ACC112 (cell line): ENCODE results near the gene SFI1.

Experiments used
- H2AFZ ChIP-seq: fragments of 200-600 bp; sonication (generic); one replicate; pipeline ENCODE4 v1.6.0; 2017; ENCODE audit warnings: antibody characterized with exemption, low read length; ENCODE audit not compliant: unreplicated experiment
- H3K27ac ChIP-seq: fragments of 200-600 bp; sonication (generic); 2 replicates; pipeline ENCODE4 v1.5.1; 2014; ENCODE audit warnings: low read depth, mild to moderate bottlenecking, antibody characterized with exemption, low read length, moderate library complexity
- H3K27me3 ChIP-seq: fragments of 200-600 bp; sonication (generic); 2 replicates; pipeline ENCODE4 v1.6.1; 2014; ENCODE audit warnings: mild to moderate bottlenecking, antibody characterized with exemption, low read length, moderate library complexity, mixed read lengths; ENCODE audit not compliant: insufficient read depth
- H3K36me3 ChIP-seq: fragments of 200-600 bp; sonication (generic); 2 replicates; pipeline ENCODE4 v1.6.1; 2016; ENCODE audit warnings: mild to moderate bottlenecking, antibody characterized with exemption, low read length, moderate library complexity, mixed read lengths; ENCODE audit not compliant: insufficient read depth
- H3K4me1 ChIP-seq: fragments of 200-600 bp; sonication (generic); one replicate; pipeline ENCODE4 v1.6.1; 2016; ENCODE audit warnings: low read length, mixed read lengths; ENCODE audit not compliant: insufficient read depth, unreplicated experiment, control insufficient read depth
- H3K4me3 ChIP-seq: fragments of 200-600 bp; sonication (generic); 2 replicates; pipeline ENCODE4 v1.5.1; 2014; ENCODE audit warnings: mild to moderate bottlenecking, low read depth, low read length
- H3K79me2 ChIP-seq: fragments of 200-600 bp; sonication (generic); one replicate; pipeline ENCODE4 v1.6.0; 2016; ENCODE audit warnings: low read length; ENCODE audit not compliant: control insufficient read depth, unreplicated experiment, insufficient read depth

The SFI1 gene

GRCh38 chr22:31605851-31606585 is 109.7 kb downstream of the SFI1 start:
- no peaks in the 10 kb centered on the region for H3K27me3 ChIP-seq
- H3K36me3 ChIP-seq = no peaks in the 10 kb centered on the region
- no peak overlapping the region for H3K27ac ChIP-seq
- H3K4me3 ChIP-seq = no peak overlapping the region
- H3K4me1 ChIP-seq = peaks cover 9% of the 10 kb centered on the region
- no peaks in the 10 kb centered on the region for H3K79me2 ChIP-seq
- H2AFZ ChIP-seq = no peak overlapping the region

- H3K27me3 ChIP-seq = no peaks in the 10 kb centered on the region
- H3K4me1 ChIP-seq = peaks cover under 1% of the 10 kb centered on the region
- H3K79me2 ChIP-seq = no peaks in the 10 kb centered on the region
- no peaks in the 10 kb centered on the region for H3K36me3 ChIP-seq
- no peak overlapping the region for H2AFZ ChIP-seq
- H3K27ac ChIP-seq = no peak overlapping the region
- no peak overlapping the region for H3K4me3 ChIP-seq
Measured at GRCh38 chr22:31607696-31608095, 111.4 kb downstream of the SFI1 start.

- Histone ChIP-seq H2AFZ (no peak overlapping the region), H3K27ac (no peak overlapping the region), H3K27me3 (no peaks in the 10 kb centered on the region), H3K36me3 (no peaks in the 10 kb centered on the region), H3K4me3 (no peak overlapping the region), H3K79me2 (no peaks in the 10 kb centered on the region), H3K4me1 (no peaks in the 10 kb centered on the region)
Measured at GRCh38 chr22:31609716-31610115, 113.4 kb downstream of the SFI1 start.

GRCh38 chr22:31610611-31611010 is 114.3 kb downstream of the SFI1 start:
- no peak overlapping the region for H3K27ac ChIP-seq

DNA sequence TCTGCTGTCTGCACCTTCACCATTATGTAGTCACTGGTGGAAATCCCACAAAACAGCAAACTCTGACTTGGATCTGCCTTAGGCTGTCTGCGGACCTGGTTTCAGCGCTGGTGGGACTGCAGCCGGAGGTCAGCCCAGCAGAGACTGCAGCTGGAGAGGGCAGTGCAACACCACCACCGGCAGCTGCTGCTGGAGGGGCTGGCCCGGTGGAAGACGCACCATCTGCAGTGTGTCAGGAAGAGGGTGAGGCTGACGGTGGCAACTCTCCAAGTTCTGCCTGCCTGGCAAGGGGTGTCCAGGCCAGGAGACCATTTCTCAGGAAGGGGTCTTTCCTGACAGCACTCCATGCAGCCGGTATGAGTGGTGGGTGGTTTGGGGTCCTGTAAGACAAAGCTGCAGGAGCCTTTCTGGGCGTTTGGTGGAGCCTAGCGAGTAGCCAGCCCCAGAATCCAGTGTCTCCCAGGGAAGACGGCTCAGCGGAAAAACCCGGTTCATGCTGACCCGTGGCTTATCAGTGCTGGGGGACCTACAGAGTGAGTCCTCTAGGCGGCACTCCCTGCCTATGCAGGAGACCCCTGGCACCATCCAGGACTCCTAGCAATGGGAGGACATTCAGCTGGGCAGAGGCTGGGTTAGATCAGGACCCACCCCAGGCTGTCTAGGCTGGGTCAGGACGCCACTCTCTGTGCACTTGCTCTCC is 114.9 kb downstream of the SFI1 start:
- no peak overlapping the region for H2AFZ ChIP-seq
- no peak overlapping the region for H3K4me3 ChIP-seq
- no peak overlapping the region for H3K27ac ChIP-seq
- no peaks in the 10 kb centered on the region for H3K36me3 ChIP-seq
- H3K27me3 ChIP-seq = no peaks in the 10 kb centered on the region
- H3K4me1 ChIP-seq = no peaks in the 10 kb centered on the region
- H3K79me2 ChIP-seq = no peaks in the 10 kb centered on the region

More at GRCh38 chr22:31610611-31611010, 114.3 kb downstream of the SFI1 start:
- Histone ChIP-seq H3K36me3 (no peaks in the 10 kb centered on the region), H2AFZ (no peak overlapping the region), H3K4me1 (no peaks in the 10 kb centered on the region), H3K79me2 (no peaks in the 10 kb centered on the region), H3K27me3 (no peaks in the 10 kb centered on the region), H3K4me3 (no peak overlapping the region)

DNA sequence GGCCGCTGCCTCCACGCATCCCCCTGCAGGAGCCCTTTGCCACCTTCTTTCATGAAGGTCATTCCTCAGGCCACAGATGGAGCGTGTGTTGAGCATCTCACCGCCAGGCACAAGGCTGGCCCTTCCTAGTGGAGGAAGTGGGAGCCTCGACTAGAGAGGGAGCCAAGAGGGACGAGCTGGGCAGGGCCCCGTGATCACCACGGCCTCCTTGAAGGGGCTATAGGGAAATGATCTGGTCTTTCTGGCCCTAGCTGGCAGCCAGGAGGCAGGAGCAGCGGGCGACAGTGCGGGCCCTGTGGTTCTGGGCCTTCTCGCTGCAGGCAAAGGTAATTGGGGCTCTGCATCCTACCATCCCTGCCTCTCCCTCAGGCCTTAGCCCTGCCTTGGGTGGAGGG is 116.6 kb downstream of the SFI1 start:
- Histone ChIP-seq H3K4me3 (no peak overlapping the region), H3K27ac (no peak overlapping the region), H2AFZ (no peak overlapping the region), H3K27me3 (no peaks in the 10 kb centered on the region), H3K4me1 (no peaks in the 10 kb centered on the region), H3K36me3 (no peaks in the 10 kb centered on the region), H3K79me2 (no peaks in the 10 kb centered on the region)

DNA sequence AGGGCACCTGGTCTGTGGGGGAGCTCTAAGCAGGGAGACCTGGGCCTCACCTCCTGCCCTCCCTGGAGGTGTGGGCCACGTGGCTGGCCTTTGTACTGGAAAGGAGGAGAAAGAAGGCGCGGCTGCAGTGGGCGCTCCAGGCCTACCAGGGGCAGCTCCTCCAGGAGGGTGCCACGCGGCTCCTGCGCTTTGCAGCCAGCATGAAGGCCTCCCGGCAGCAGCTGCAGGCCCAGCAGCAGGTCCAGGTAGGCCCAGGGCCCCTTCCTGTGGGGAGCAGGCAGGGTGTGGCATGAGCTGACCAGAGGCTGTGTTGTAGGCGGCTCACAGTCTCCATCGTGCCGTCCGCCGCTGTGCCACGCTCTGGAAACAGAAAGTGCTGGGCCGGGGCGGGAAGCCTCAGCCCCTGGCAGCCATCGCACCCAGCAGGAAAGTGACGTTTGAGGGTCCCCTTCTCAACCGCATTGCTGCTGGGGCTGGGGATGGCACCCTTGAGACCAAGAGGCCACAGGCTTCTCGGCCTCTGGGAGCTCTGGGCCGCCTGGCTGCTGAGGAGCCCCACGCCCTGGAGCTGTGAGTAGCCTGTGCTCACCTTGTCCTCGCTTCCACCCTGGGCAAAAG is 117.1 kb downstream of the SFI1 start:
- H3K4me1 ChIP-seq = no peaks in the 10 kb centered on the region
- H3K27ac ChIP-seq = no peak overlapping the region
- H3K27me3 ChIP-seq = no peaks in the 10 kb centered on the region
- H3K79me2 ChIP-seq = no peaks in the 10 kb centered on the region
- H3K36me3 ChIP-seq = no peaks in the 10 kb centered on the region
- no peak overlapping the region for H3K4me3 ChIP-seq
- H2AFZ ChIP-seq = no peak overlapping the region

- H3K36me3 ChIP-seq = no peaks in the 10 kb centered on the region
- no peaks in the 10 kb centered on the region for H3K4me1 ChIP-seq
- H3K79me2 ChIP-seq = no peaks in the 10 kb centered on the region
- H3K27ac ChIP-seq = no peak overlapping the region
- H3K27me3 ChIP-seq = no peaks in the 10 kb centered on the region
- no peak overlapping the region for H2AFZ ChIP-seq
- no peak overlapping the region for H3K4me3 ChIP-seq
Measured at GRCh38 chr22:31613904-31614296, 117.6 kb downstream of the SFI1 start.

- no peaks in the 10 kb centered on the region for H3K27me3 ChIP-seq
Measured at GRCh38 chr22:31614781-31615490, 118.6 kb downstream of the SFI1 start.

DNA sequence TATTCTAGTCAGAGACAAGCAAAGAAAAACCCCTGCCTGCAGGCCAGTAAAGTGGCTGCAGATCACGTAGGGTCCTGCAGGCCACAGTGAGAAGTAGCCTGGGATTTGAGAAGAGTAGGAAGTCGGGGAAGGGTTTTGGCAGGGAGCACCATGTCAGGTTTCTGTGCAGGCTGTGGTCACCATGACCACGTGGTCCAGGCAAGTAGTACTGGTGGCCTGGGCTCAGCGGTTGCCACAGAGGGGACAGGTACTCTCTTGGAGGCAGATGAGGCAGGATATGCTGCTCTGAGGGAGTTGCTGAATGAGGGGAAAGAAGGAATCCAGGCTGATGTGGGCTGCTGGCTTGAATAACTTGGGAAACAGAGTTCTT is 119.1 kb downstream of the SFI1 start:
- no peak overlapping the region for H2AFZ ChIP-seq
- no peaks in the 10 kb centered on the region for H3K27me3 ChIP-seq
- no peaks in the 10 kb centered on the region for H3K4me1 ChIP-seq
- H3K27ac ChIP-seq = no peak overlapping the region
- H3K4me3 ChIP-seq = no peak overlapping the region
- no peaks in the 10 kb centered on the region for H3K79me2 ChIP-seq
- no peaks in the 10 kb centered on the region for H3K36me3 ChIP-seq

More at GRCh38 chr22:31614781-31615490, 118.6 kb downstream of the SFI1 start:
- H3K27ac ChIP-seq = no peak overlapping the region
- no peaks in the 10 kb centered on the region for H3K79me2 ChIP-seq
- H3K4me3 ChIP-seq = no peak overlapping the region
- H3K36me3 ChIP-seq = no peaks in the 10 kb centered on the region
- no peaks in the 10 kb centered on the region for H3K4me1 ChIP-seq
- no peak overlapping the region for H2AFZ ChIP-seq
